HG02623 (cell line): ENCODE results near the gene MAD1L1.

Source experiments
- ATAC-seq: cut with Tn5 transposase; IDR thresholded peaks from one replicate; pipeline ENCODE4 v1.9.1; 2021; ENCODE audit warnings: moderate library complexity; ENCODE audit not compliant: unreplicated experiment

MAD1L1 gene

GRCh38 chr7:2034291-2035201 is 198.2 kb downstream of the MAD1L1 start:
- ATAC-seq, result no peak

- ATAC-seq, result no peak
Observed at GRCh38 chr7:2033586-2034135, 199.1 kb downstream of the MAD1L1 start.

DNA sequence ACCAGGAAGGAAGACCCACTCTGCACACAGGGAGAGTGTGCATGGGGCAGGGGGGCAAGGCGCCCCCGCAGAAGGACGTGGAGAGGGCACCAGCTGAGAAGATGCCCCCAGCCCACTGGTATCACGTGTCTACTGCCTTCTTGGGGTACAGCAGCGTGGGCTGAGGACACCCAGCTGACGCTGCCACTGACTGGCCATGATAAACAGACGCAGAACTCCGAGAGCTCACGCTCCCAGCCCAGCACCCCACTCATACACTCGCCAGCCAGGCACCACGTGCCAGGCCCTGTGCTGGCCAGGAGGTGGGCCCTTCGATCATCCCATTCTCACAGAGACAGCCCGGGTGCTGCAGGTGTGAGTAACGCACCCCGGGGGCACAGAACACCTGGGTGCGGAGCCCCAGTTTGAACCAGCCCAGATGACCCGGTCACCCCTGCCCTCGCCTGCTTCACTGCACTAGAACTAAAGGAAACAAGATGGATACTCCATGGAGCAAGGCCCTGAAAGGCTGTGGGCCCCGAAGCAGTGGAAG is 199.8 kb downstream of the MAD1L1 start:
- no peak for ATAC-seq

- no peak for ATAC-seq
Observed at GRCh38 chr7:2032030-2032875, 200.5 kb downstream of the MAD1L1 start.

DNA sequence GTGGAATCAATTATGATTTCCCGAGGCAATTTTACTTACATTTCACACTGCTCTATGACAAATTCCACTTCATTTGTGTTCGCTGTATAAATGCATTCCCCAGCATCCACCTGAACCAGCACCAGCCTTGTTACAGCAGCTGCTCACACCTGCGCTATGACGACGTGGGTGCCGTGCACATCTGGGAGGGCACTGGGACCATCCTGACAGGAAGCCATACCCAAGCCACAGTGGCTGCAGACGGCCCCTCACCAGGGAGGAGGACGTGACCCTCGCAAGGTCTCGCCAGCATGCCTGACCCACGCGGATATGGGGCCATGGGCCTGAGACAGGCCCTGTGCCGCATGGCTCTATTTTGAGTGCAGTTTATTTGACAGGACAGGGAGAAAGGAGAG is 201.3 kb downstream of the MAD1L1 start:
- ATAC-seq, result no peak

DNA sequence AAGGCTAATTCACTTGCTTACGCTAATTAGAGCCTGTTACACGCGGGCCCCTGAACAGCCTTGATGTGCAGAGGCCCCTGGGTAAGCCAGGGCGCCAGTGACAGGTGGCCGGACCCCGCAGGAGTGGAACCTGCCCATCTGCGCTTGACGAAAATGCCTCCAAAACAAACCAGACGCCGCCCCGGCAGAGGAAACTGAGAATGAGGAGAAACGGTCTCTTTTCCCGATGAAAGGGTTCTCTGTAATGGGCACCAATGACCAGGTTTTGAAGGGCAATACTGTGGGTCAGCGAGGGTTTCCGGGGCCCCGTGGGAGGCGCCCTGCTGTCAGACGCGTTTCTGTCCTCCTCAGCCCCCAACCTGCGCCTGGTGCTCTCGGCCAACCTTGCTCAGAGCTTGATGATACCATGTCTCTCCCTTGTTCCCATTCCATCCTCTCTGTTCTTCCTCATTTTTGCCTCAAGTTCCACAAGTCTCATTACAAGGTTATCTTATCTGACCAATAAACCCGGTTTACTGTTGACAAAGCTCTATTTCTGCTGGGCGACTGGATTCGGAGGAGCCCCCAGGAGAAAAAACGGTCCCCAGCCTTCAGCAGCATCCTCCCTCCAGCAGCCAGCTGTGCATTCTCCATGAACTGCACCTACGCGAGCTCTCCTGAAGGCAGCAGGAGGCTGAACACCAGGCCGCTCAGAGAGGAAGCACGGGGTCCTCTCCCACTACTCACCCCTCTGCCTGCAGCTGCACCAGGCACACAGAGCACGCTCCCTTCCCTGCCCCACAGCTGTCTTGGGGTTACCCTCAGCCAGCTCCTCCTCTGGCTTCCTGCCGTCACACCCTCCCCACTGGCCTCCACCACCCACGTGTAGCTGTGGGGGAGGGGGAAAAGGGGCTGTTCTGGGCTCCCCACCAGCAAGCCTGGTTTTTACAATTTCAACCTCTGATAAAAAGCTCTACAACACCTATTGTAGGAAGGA is 202.0 kb downstream of the MAD1L1 start:
- ATAC-seq, result no peak

DNA sequence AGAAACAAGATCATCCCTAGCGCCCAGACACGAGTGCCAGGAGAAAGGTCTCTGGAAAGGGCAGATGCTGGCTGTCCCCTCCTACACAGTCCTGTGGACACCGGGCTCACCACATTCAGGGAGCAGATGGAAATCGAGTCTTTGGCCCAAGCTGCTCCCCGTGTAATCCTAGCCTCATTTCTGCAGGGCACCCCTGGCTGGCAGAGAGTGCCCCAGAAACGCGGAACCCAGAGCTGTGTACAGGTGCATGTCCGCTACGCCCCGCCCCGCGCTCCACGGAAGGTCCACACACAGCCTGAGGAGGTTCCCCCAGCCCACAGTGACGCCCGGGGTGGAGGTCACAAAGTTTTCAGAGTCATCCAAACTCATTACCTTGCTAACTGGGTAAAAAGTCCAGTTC is 202.8 kb downstream of the MAD1L1 start:
- ATAC-seq, result no peak

DNA sequence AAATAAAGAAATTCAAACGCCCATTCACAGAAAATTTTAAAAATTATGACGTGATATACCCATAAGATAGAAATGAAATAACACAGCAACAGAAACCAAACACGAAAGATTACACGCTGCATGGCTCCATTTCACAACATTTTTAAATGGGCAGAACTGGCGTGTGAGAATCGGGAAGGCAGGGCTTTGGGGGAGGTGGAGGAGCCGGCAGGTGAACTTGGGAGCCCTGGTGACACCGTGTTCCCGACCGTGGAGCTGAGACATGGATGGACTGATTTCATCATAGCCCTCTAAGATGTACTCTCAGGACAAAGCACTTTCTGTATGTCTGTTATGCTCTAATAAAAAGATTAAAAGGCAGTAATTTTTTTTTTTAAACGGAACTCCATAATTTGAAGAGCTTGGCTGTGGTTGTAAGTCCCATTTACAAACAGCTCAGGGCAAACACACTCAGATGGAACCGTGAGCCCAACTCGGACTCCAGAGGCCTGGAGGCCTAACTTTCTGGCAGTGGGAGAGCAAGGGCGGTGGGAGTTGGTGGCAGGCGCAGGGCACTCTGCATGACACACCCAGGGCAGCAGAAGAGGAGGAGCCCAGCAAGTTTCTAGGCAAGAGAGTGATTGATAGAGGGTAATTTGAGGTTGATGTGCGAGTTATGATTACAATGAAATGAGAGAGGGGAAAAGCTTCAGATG is 203.4 kb downstream of the MAD1L1 start:
- no peak for ATAC-seq

DNA sequence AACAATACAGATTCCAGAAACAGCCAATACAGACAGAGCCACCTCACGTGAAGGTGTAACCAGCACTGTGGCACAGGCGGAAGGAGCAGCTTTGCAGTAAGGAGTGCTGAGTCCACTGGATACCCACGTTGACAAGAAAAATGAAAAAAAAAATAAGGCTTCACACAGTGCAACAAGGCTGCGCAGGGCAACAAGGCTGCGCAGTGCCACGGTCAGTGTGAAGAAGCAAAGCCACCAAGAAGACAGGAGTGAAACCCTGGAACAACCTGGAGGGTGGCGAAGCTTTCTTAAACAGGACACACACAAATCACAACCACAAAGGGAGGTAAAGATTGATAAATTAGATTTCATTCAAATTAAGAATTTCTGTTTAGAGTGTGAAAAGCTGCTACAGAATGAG is 204.0 kb downstream of the MAD1L1 start:
- ATAC-seq, result no peak

DNA sequence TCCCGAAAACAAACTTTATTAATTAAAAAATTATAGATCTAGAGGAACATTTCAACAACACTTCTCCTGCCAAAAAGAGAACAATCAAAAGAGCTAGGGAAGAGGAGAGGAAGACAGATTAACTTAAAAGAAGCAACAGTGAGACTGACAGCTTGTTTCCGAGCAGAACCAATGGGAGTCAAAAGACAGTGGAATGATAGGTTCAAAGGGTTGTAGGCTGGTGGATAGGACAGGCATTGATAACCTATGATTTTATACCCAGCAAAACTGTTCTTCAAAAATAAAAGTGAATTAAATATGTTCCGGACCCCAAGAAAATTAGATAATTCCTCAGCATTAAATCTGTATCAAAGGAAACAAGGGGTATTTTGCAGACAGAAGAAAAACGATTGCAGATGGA is 207.6 kb downstream of the MAD1L1 start:
- ATAC-seq, result no peak

DNA sequence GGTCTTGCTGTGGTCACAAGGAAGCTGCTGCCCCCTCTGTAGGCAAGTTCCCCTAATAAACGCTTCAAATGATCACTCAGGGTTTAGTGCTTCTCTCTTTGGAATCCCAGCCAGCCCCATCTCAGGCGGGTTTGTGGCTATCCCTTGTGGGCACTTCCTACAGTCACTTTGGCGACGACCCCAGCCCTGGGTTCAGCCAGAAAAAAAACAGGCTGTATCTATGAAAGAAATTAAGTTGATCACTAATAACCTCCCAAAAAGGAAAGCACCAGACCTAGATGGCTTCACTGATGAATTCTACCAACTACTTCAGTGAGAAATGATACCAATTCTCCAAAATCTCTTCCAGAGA is 208.2 kb downstream of the MAD1L1 start:
- no peak for ATAC-seq

DNA sequence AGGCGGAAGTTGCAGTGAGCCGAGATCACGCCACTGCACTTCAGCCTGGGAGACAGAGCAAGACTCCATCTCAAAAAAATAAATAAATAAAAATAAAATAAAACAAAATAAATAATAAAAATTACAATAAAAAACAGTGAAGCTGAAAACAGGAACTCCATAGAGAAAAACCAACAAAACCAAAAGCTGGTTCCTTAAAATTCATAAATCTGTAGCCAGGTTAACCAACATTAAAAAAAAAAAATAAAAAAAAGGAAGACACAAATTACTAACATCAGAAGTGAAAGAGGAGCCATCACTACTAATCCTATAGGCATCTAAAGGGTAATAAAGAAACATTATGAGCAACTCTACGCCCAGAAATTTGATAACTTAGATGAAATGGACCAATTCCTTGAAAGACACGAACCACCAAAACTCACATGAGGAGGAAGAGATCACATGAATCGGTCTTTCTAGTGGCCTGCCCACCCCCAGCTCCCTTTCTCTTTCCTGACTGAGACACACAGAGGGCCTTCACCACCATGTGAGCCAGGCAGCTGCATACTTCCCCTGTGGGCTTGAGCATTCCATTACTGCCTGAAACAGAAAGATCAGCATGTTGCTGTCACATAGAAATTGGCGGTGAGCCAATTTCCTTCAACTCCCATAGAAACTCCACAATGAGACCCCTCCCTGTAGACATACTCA is 208.7 kb downstream of the MAD1L1 start:
- no peak for ATAC-seq

DNA sequence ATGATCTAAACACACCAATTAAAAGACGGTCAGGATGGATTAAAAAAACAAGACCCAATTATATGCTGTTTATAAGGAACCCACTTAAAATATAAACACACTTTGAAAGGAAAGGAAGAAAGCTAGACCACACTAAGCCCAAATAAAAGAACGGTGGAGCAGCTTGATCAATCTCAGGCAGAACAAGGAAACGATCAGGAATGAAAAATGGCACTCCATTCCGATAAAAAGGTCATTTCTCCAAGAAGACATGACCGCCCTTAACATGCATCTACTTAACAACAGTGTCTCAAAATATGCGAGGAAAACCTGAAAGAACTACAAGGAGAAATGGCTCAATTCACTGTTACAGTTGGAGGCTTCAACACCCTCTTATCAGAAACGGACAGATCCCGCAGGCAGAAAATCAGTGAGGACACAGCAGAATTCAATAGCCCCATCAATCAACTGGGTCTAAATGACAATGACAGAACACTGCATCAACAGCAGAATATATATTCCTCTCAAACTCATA is 210.0 kb downstream of the MAD1L1 start:
- ATAC-seq, result no peak

GRCh38 chr7:2022021-2022409 is 210.7 kb downstream of the MAD1L1 start:
- ATAC-seq, result no peak

GRCh38 chr7:2019711-2020511 is 212.8 kb downstream of the MAD1L1 start:
- ATAC-seq, result no peak

DNA sequence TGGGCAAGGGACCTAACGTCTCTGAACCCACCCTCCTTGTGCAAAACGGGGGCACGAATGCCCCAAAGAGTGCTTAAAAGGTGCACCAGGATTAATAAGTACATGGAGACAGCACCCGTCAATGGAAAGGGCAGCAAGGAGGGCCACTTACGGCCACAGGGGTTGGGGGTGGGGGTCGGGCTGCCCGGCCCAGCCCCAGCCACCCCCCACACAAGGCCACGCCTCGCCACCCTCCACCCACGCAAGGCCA is 213.4 kb downstream of the MAD1L1 start:
- ATAC-seq, result no peak

GRCh38 chr7:2018569-2019460 is 213.9 kb downstream of the MAD1L1 start:
- ATAC-seq, result no peak
